ENCODE results near the gene PPP1R9A. TPM values are rescaled to one million over a fixed set of nuclear protein-coding genes. Genes with fewer than 3 reads are reported as not detected.

Gene PPP1R9A
- total RNA-seq, 4 donors from 2014 or later = 5.9 to 38.2 (median 13.7) TPM

GRCh38 chr7:95046494-95047240 lies 139.3 kb downstream of the PPP1R9A start:
- intact Hi-C loops (cut with DNase I; ENCODE audit: low total_unique reads) = no loop called here
- H3K27ac ChIP-seq = no peak overlapping the region

GRCh38 chr7:95047291-95047690 lies 139.9 kb downstream of the PPP1R9A start:
- in situ Hi-C loops (cut with MboI; ENCODE audit: low sequenced_read_pairs in 4 of 4) (no loop called here), intact Hi-C loops (cut with DNase I; ENCODE audit: low total_unique reads) (no loop called here)

More at GRCh38 chr7:95046494-95047240, 139.3 kb downstream of the PPP1R9A start:
- peaks cover 11% of the 10 kb centered on the region in 2 donors for H3K4me1 ChIP-seq
- no peak for TF ChIP-seq CTCF (IDR thresholded peaks at IDR 0.05 in 4 of 5, conservative IDR thresholded peaks at IDR 0.05 in 1 of 5)
- no peak for TF ChIP-seq POLR2A (IDR thresholded peaks at IDR 0.05)
- H3K9me3 ChIP-seq = no peaks in the 10 kb centered on the region
- no peak overlapping the region for H3K4me3 ChIP-seq
- H3K27me3 ChIP-seq = no peaks in the 10 kb centered on the region
- ATAC-seq (peak in 1 of 2 donors; percentile 19), DNase-seq (no peak)
- in situ Hi-C loops (cut with MboI; ENCODE audit: low sequenced_read_pairs in 4 of 4) = no loop called here
- no peaks in the 10 kb centered on the region for H3K36me3 ChIP-seq

GRCh38 chr7:95052566-95053094 lies 145.2 kb downstream of the PPP1R9A start:
- Histone ChIP-seq H3K27ac (no peak overlapping the region), H3K36me3 (no peaks in the 10 kb centered on the region), H3K9me3 (no peaks in the 10 kb centered on the region), H3K27me3 (no peaks in the 10 kb centered on the region), H3K4me3 (no peak overlapping the region), H3K4me1 (peaks cover 0 to 3% of the 10 kb centered on the region in 2 donors)
- in situ Hi-C loops (cut with MboI; ENCODE audit: low sequenced_read_pairs in 4 of 4) (no loop called here), intact Hi-C loops (cut with DNase I; ENCODE audit: low total_unique reads) (no loop called here)
- ATAC-seq (no peak), DNase-seq (no peak)
- TF ChIP-seq CTCF (IDR thresholded peaks at IDR 0.05 in 4 of 5, conservative IDR thresholded peaks at IDR 0.05 in 1 of 5) = no peak
- no peak for TF ChIP-seq POLR2A (IDR thresholded peaks at IDR 0.05)

More at GRCh38 chr7:95047291-95047690, 139.9 kb downstream of the PPP1R9A start:
- DNase-seq = no peak
- Histone ChIP-seq H3K27me3 (no peaks in the 10 kb centered on the region), H3K4me1 (peaks cover 11% of the 10 kb centered on the region in 2 donors), H3K4me3 (no peak overlapping the region), H3K9me3 (no peaks in the 10 kb centered on the region), H3K27ac (no peak overlapping the region), H3K36me3 (no peaks in the 10 kb centered on the region)
- no peak for TF ChIP-seq POLR2A (IDR thresholded peaks at IDR 0.05)
- TF ChIP-seq CTCF (IDR thresholded peaks at IDR 0.05 in 4 of 5, conservative IDR thresholded peaks at IDR 0.05 in 1 of 5) = no peak
- ATAC-seq = no peak

GRCh38 chr7:95054386-95054785 lies 147.0 kb downstream of the PPP1R9A start:
- H3K27me3 ChIP-seq = no peaks in the 10 kb centered on the region
- no peak overlapping the region for H3K27ac ChIP-seq
- intact Hi-C loops (cut with DNase I; ENCODE audit: low total_unique reads) (no loop called here), in situ Hi-C loops (cut with MboI; ENCODE audit: low sequenced_read_pairs in 4 of 4) (no loop called here)
- H3K4me3 ChIP-seq = no peak overlapping the region
- ATAC-seq = no peak
- no peak for DNase-seq
- no peaks in the 10 kb centered on the region for H3K9me3 ChIP-seq
- no peaks in the 10 kb centered on the region for H3K36me3 ChIP-seq
- H3K4me1 ChIP-seq = peaks cover 0 to 2% of the 10 kb centered on the region in 2 donors
- TF ChIP-seq CTCF (IDR thresholded peaks at IDR 0.05 in 4 of 5, conservative IDR thresholded peaks at IDR 0.05 in 1 of 5) = no peak
- no peak for TF ChIP-seq POLR2A (IDR thresholded peaks at IDR 0.05)
